HG02571 (cell line): ENCODE results near the gene SORBS2.
"Not testable (repeated sequence)": the region's sequence is repeated elsewhere in the genome, so short reads cannot be mapped to it uniquely, and the experiment has no call there.

Experiments
- ATAC-seq: cut with Tn5 transposase; IDR thresholded peaks from one replicate; pipeline ENCODE4 v1.9.1; 2021; ENCODE audit warnings: mild to moderate bottlenecking, moderate library complexity; ENCODE audit not compliant: unreplicated experiment

The SORBS2 gene, protein sequence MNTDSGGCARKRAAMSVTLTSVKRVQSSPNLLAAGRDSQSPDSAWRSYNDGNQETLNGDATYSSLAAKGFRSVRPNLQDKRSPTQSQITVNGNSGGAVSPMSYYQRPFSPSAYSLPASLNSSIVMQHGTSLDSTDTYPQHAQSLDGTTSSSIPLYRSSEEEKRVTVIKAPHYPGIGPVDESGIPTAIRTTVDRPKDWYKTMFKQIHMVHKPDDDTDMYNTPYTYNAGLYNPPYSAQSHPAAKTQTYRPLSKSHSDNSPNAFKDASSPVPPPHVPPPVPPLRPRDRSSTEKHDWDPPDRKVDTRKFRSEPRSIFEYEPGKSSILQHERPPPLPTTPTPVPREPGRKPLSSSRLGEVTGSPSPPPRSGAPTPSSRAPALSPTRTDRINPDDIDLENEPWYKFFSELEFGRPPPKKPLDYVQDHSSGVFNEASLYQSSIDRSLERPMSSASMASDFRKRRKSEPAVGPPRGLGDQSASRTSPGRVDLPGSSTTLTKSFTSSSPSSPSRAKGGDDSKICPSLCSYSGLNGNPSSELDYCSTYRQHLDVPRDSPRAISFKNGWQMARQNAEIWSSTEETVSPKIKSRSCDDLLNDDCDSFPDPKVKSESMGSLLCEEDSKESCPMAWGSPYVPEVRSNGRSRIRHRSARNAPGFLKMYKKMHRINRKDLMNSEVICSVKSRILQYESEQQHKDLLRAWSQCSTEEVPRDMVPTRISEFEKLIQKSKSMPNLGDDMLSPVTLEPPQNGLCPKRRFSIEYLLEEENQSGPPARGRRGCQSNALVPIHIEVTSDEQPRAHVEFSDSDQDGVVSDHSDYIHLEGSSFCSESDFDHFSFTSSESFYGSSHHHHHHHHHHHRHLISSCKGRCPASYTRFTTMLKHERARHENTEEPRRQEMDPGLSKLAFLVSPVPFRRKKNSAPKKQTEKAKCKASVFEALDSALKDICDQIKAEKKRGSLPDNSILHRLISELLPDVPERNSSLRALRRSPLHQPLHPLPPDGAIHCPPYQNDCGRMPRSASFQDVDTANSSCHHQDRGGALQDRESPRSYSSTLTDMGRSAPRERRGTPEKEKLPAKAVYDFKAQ (N-terminal part only)

DNA sequence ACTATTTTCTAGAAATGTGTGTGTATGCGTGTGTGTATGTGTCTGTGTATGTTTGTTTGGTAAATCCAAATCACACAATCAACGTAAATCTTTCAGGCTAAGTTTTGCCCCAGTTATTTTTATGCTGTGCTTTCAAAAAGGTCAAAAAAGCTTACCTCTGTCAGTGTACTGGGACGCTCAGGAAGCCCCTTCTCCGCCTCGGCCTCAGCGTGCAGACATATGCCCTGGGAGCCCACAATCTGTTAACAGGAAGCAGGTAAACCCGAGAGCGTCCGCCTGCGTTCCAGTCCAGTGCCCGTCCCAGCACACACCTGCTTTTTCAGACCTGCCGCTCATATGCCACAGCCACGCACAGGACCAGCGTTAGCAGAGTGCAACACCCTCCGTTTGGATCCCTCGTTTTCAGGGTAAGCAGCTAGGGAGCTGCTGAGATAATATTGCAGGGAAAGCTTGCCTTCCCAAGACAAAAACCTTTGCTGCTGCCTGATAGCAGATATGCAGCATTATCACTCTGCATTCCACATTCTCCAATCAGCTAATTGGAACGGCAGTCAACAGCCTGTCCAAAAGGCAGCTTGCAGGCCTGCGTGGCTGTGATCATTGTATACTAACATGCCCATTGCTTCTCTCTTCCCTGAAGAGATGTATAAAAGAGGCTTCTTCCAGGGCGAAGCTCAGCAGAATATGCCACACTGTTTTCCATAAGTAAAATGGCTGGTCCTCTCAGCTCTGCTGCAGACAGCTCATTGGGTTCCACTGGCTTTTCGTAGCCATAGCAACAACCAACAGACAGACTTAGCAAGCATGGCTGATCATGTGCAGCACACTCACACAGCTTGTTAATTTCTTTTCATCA is at the start of gene SORBS2:
SORBS2 (minus strand) TSS at position 686 of the 856 bp plus-strand sequence. CDS start 121,623 bp downstream, outside the sequence.
- peak; percentile 86 for ATAC-seq

GRCh38 chr4:185859111-185859510 is 47.1 kb upstream of the SORBS2 start:
- ATAC-seq = no peak

DNA sequence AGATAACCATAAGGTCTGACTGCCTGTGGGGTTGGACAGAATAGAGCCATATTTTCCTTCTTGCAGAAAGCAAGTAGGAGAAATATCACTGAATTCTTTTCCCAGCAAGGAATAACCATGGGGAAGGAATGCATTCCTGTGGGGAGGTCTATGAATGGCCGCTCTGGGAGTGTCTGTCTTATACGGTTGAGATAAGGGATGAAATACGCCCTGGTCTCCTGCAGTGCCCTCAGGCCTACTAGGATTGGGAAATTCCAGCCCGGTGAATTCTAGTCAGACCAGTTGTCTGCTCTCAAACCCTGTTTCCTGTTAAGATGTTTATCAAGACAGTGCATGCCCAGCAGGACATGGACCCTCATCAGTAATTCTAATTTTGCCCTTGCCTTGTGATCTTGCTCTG is 45.6 kb upstream of the SORBS2 start:
- ATAC-seq = not testable (repeated sequence)

GRCh38 chr4:185853841-185854240 is 41.8 kb upstream of the SORBS2 start:
- no peak for ATAC-seq

DNA sequence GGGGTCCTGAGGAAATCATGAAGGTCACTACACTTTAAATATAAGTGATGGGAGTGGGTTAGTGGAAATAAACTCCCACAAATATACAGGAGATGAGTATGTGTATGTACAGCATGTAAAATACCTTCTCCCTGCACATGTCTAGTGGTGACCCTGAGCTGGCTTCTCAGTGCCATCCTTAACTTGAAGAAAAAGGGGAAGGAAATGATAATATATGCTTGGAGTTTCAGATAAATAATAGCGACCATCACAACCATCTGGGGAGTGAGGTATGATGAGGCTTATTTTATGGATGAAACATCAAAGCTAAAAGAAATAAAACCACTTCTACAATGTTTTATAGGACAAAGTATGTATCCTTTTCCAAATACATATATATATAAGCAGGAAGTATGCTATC is 41.0 kb upstream of the SORBS2 start:
- ATAC-seq = no peak

DNA sequence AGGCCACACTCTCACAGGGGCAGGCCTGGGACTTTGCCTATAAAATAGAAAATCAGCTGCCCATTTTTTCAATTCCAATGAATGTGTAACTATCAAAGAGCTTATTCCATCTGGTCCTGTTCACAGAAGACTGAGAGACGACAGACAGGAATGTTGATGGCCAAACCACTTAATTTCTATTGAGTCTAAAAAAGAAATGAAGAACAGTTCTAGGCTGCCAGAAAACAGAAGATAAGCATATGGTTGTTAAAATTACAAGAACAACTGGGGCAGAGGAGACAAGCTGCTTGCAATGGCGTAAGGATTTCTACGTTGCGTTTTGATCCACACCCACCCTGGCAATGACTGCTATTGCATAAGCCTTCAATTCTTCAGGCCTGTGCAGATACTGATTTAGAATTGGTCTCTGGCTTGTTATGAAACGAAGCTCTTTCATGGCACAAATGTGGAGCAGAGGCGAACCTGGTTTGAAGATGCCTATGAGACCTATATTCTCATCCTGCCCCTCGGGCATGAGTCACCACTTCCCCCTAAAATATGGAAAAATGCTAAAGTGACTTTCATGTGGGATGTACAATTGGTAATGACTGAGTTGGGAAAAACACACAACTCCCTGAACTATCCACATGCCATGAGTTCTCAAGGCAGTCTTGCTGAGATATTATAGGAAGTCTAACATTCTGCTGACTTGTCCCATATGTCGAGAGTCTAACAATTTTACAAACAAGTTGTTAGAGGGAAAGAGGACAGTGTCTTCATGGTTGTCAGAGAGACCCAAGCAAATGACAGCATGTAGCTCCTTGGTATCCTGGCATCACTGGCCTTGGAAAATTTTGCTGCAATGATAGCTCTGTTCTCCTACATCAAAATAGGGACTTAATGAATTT is 37.9 kb upstream of the SORBS2 start:
- ATAC-seq = no peak

DNA sequence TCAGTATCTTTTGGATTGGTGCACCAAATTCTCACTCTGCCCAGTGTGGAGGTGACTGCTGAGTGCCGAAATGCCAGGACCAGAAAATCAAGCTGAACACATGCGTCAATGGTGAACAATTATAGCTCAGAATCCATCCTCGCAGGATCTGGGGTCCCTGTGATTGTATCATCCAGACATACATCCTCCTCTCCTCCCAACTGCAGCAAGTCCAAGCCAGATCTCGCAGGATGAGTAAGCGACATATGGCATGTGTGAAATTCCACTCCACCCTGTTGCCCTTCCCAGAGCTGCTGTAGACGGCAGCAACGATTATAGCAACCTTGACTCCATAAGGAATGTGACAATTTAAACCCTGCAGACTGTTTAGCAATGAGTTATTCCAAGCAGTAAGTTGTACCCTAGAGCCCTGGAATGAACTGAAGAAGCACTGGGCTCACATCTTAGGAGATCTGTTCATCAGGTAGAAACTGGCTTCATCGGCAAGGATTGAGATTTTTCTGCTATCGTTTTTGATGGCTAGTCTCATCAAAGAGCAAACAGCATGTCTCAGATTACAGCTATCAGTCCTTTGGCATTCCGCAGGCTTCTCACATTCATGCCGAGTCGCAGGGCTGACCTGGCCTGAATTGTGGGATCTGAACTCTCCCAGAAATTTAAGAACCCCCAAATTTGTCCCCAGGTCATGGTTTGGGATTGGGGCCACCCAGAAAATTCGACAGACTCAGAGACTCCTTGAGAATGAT is 35.5 kb upstream of the SORBS2 start:
- no peak for ATAC-seq

DNA sequence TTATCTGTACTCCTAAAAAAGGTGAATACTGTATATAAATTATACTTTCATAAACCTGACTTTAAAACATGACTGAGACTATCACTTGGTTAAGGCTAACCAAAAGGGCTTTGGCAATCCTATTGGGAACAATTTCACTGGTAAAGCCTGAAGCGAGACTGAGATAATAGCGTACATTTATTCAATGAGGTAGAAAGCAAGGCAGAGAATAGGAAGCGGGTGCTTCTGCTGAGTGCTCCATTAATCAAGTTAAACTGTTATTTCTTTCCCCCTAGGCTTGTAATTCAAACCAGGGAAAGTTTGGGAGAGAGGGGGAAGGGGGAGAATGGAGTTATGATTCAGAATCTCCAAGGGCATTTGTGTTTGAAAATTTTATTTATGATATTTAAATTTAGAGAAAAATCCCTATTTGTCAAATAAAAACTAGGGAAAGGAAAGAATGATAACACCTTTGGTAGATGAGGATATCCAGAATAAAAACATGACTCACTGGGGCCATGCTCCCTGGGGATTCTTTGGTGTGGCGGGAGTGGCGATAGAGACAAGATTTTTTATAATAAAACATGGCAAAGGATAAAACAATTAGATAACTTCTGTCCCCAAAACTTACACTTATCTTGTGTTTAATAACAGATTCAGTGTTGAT is 34.6 kb upstream of the SORBS2 start:
- no peak for ATAC-seq

GRCh38 chr4:185845966-185846365 is 34.0 kb upstream of the SORBS2 start:
- ATAC-seq = no peak

DNA sequence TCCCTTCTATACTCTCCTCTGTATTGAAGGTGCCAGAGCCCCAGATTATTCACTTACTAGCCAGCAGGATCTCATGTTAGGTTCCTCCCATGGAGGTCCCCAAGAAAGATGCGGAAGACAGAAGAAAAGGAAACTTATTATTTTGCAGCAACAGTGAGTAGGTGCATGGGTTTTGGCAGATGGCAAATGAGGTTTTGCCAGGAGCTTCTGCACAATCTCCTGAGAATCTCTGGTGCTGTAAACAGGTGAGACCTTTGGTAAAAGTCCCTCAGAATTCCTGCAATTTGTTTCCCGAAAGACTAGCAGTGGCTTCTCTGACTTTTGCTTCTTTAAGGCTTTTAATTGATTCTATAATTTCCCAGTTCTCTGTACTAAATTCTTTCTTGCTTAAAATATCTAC is 29.5 kb upstream of the SORBS2 start:
- ATAC-seq = no peak

DNA sequence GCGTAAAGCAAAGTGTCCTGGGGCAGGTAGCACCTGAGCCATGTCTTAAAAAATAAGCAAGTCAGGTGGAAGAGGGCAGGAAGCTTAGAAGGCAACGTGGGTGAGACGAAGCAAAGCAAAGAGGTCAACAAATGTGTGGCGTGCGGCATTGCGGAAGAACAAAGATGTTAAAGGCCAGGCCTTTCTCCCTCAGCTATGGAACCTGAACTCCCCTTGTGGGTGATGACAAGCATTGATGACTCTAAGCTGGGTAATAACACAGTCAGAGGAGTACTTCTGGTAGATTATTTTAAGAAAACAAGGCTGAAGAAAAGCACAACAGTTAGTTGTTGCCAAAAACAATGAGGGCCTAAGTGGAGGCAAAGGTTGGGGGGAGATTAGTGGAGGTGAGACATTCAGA is 29.0 kb upstream of the SORBS2 start:
- ATAC-seq = no peak

DNA sequence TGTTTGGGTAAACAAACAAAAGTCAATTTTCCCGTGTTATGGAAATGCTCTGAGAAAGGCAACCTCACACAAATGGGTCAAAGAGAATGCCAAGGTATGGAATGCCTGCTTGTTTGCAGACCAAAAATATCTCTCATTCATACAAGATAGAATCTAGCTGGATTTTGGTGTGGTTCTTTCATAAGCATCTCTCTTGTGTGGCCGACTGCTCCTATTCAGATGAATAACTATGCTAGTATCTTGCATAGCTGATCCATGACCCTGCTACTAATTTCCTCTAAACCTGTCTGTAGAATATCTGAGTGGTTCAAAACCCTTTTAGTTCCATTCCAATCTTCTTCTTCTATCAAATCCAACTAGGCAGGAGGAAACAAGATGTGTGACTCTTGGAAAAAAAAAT is 28.2 kb upstream of the SORBS2 start:
- ATAC-seq = no peak

- no peak for ATAC-seq
Measured at GRCh38 chr4:185839770-185840169, 27.8 kb upstream of the SORBS2 start.

GRCh38 chr4:185839194-185839712 is 27.3 kb upstream of the SORBS2 start:
- no peak for ATAC-seq

DNA sequence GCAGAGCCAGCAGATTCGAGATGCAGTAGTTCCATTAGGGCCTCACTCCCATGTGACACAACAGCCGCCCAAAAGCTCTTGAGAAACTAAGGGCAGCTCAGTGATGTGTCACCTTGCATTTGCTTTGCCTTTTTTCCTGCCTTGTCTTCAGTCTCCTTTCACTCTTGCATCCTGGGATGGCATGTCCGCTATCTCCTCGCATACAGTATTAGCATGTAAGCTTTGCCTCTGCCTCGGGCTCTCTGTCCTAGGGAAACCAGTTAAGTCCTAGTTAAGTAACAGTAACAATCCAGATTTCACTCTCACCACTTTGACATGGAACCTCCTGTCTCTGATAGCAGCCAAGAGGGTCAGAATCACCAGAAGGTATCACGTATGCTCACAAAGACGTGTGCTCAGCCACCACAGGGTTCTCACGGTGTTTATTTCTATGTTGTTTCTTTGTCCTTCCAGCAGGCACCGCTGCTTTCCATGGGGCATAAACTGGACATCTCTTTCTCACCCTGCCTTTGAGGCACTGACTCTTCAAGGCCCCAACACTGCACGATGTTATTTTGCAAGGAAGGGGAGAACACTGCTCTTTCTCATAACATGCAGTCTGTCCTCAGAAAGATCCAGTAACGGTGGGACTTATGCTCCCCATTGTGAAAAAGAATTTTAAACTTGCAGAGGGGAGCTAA is 26.7 kb upstream of the SORBS2 start:
- ATAC-seq = no peak

DNA sequence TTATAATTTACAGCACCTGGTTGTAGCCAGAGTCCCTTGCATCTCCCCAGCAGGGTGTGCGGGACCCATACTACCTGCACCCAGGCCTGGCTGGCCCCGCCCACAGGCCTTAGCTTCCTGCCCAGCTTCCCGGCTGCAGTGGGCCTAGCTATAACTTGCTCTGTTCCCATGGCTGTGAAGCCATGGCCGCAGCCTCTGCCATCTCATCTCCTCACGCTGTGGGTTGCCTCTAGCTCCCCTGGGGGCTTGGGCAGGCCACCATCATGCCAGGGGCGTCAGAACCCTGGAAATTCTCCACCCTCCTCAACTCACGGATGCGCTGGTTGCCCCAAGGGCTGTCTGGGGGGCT is 26.1 kb upstream of the SORBS2 start:
- no peak for ATAC-seq

DNA sequence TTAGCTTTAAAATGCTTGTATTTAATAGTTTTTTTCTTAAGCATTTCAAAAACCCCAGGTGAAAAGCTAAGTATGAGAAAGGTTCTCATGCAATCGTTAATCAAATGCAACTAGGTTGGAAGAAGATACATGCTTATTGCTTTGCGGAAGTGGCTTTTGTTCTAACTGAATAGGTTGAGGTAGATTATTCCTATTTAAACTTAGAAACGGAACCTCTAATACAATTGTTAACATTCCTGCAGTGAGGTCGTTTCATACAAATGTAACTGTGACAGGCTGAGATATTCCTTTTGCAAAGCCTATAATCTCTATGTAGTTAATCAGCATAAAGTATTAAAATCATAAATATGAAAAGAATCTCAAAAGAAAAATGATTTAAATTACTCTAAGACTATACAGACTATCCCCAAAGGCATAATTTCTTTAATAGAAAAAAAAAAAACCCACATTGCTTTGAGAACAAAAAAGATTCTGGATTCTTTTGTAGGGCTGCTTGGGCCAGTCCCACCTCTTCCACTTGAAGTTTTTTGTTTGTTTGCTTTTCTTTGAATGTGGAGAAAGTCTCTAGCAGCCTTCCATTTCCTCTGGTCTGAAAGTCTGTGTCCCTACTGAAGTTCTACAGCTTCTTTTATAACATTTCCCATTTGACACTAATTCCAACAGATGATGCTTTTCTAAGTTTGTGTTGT is 25.6 kb upstream of the SORBS2 start:
- ATAC-seq = no peak
